ENCODE measurements around the gene CFAP107. TPM values are rescaled to one million over a fixed set of nuclear protein-coding genes. Genes with fewer than 3 reads are reported as not detected.

Gene CFAP107
- total RNA-seq, 1 donor from 2014 or later, result not detected

GRCh38 chr1:12772520-12772919 lies 26.5 kb downstream of the CFAP107 start:
- no peak for DNase-seq (ENCODE audit: low spot score in 2 of 2)
- H3K36me3 ChIP-seq, result no peaks in the 10 kb centered on the region
- TF ChIP-seq CTCF (IDR thresholded peaks at IDR 0.05), result no peak
- no peaks in the 10 kb centered on the region for H3K9me3 ChIP-seq
- intact Hi-C loops (cut with DNase I), result no loop called here
- no peak overlapping the region for H3K27ac ChIP-seq
- H3K4me3 ChIP-seq, result no peak overlapping the region
- no peaks in the 10 kb centered on the region for H3K27me3 ChIP-seq
- H3K4me1 ChIP-seq, result no peaks in the 10 kb centered on the region

DNA sequence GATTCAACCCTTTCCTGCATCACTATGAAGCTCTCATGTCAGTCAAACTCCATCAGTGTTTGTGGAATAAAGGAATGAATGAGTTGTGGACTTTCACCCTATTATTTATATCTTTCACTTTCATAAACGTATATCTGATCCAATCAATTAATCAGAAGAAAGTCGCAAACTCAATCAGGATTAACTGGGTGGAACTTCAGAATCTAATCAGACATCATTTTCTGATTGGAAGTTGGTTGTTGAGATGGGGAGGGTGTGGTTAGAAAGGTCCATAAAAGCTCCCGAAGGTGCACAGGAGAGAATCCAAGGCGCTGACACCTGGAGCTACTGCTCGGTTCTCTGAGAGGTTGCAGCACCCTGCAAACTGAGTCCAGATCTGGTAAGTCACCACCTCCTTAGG lies 27.4 kb downstream of the CFAP107 start, which contains the start of gene PRAMEF12:
PRAMEF12 (plus strand) TSS at position 301 of the 400 bp plus-strand sequence. CDS start 1,130 bp downstream, outside the sequence.
- intact Hi-C loops (cut with DNase I), result no loop called here
- DNase-seq (ENCODE audit: low spot score in 2 of 2), result no peak
- H3K27ac ChIP-seq, result no peak within 1 kb of the TSS

GRCh38 chr1:12774801-12775345 lies 28.9 kb downstream of the CFAP107 start:
- intact Hi-C loops (cut with DNase I), result no loop called here

More for the DNA sequence above, 27.4 kb downstream of the CFAP107 start, which contains the start of gene PRAMEF12:
- no peak for TF ChIP-seq CTCF (IDR thresholded peaks at IDR 0.05)
- Histone ChIP-seq H3K9me3 (no peaks in the 10 kb centered on the region), H3K4me1 (no peaks in the 10 kb centered on the region), H3K27me3 (no peaks in the 10 kb centered on the region), H3K36me3 (no peaks in the 10 kb centered on the region), H3K4me3 (no peak within 1 kb of the TSS)

DNA sequence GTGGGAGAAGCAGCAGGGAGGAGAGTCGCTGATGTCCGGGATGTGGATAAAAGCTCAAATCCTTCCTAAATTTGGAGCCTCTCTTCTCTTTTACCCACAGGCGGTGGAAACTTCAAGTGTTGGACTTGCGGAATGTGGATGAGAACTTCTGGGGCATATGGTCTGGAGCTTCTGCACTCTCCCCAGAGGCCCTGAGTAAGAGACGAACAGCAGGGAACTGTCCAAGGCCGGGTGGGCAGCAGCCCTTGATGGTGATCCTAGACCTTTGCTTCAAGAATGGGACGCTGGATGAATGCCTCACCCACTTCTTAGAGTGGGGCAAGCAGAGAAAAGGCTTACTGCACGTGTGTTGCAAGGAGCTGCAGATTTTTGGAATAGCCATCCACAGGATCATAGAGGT lies 29.4 kb downstream of the CFAP107 start:
- H3K4me1 ChIP-seq, result no peaks in the 10 kb centered on the region

More at GRCh38 chr1:12774801-12775345, 28.9 kb downstream of the CFAP107 start:
- Histone ChIP-seq H3K4me3 (no peak overlapping the region), H3K4me1 (no peaks in the 10 kb centered on the region), H3K36me3 (no peaks in the 10 kb centered on the region), H3K27ac (no peak overlapping the region), H3K27me3 (no peaks in the 10 kb centered on the region), H3K9me3 (no peaks in the 10 kb centered on the region)
- DNase-seq (ENCODE audit: low spot score in 2 of 2), result no peak
- no peak for TF ChIP-seq CTCF (IDR thresholded peaks at IDR 0.05)

GRCh38 chr1:12776801-12777557 lies 31.0 kb downstream of the CFAP107 start:
- Histone ChIP-seq H3K36me3 (no peaks in the 10 kb centered on the region), H3K9me3 (no peaks in the 10 kb centered on the region), H3K4me1 (no peaks in the 10 kb centered on the region), H3K27ac (no peak overlapping the region), H3K4me3 (no peak overlapping the region), H3K27me3 (no peaks in the 10 kb centered on the region)
- TF ChIP-seq CTCF (IDR thresholded peaks at IDR 0.05), result no peak
- intact Hi-C loops (cut with DNase I), result no loop called here
- no peak for DNase-seq (ENCODE audit: low spot score in 2 of 2)

More for the DNA sequence above, 29.4 kb downstream of the CFAP107 start:
- Histone ChIP-seq H3K9me3 (no peaks in the 10 kb centered on the region), H3K36me3 (no peaks in the 10 kb centered on the region), H3K27ac (no peak overlapping the region), H3K27me3 (no peaks in the 10 kb centered on the region), H3K4me3 (no peak overlapping the region)
- intact Hi-C loops (cut with DNase I), result no loop called here
- TF ChIP-seq CTCF (IDR thresholded peaks at IDR 0.05), result no peak
- no peak for DNase-seq (ENCODE audit: low spot score in 2 of 2)

Data from ascending aorta (tissue), 2 donors.